ENCODE data around the gene HIVEP3.

The HIVEP3 gene

DNA sequence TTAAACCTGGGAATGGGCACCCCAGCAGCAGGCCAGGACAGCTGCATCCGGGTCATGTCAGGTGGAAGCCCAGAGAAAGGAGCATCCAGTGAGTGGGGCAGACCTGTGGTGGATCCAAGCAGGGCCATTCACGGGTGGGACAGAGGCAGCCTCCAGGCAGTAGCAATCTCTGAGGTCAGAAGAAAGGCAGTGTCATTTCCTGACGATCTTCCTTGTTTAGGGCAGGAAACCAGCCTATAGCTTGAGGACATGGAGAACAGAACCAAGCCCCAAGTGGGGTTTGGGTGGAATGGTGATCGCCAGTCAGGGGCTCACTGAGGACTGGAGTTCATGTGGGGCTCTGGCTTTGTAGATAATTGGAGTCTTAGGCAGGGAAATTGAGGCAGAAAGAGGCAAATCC, 209.4 kb downstream of the HIVEP3 start:
- Histone ChIP-seq H3K36me3 (ENCODE audit: insufficient read depth, low read length) (no peaks in the 10 kb centered on the region), H3K4me1 (ENCODE audit: insufficient read depth, low read length) (no peaks in the 10 kb centered on the region), H3K9ac (ENCODE audit: low read length) (no peak overlapping the region), H3K27me3 (ENCODE audit: control insufficient read depth in 1 of 2, insufficient read depth in 2 of 2, low read length in 2 of 2) (no peaks in the 10 kb centered on the region), H3K27ac (ENCODE audit: low read depth, low read length) (no peak overlapping the region), H3K4me3 (ENCODE audit: low read depth in 1 of 2, low read length in 2 of 2) (no peak overlapping the region), H3K9me3 (ENCODE audit: low read length) (no peaks in the 10 kb centered on the region)

GRCh38 chr1:41708332-41708731, 210.4 kb downstream of the HIVEP3 start:
- H3K4me3 ChIP-seq (ENCODE audit: low read depth in 1 of 2, low read length in 2 of 2) = no peak overlapping the region
- H3K9ac ChIP-seq (ENCODE audit: low read length) = no peak overlapping the region
- no peaks in the 10 kb centered on the region for H3K36me3 ChIP-seq (ENCODE audit: insufficient read depth, low read length)
- no peak overlapping the region for H3K27ac ChIP-seq (ENCODE audit: low read depth, low read length)
- H3K9me3 ChIP-seq (ENCODE audit: low read length) = no peaks in the 10 kb centered on the region
- H3K4me1 ChIP-seq (ENCODE audit: insufficient read depth, low read length) = no peaks in the 10 kb centered on the region
- H3K27me3 ChIP-seq (ENCODE audit: control insufficient read depth in 1 of 2, insufficient read depth in 2 of 2, low read length in 2 of 2) = no peaks in the 10 kb centered on the region

DNA sequence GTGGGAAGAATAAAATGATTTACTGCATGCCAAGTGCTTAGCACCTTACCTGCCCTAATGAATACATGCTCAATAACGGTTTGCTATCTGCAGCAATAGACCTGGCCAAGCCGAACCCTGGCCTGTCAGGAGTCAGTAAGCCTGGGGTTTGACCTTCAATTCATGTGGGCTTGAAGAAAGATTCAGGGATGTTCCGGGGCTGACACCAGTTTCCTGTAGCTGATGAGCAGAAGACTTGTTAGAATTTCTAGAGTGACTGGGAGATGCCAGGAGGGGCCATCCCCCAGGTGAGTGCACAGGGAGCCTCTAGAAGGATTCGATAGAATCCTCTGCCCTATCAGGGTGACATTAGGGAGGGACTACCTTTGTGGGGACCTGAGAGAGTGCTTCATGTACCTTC, 210.9 kb downstream of the HIVEP3 start:
- H3K9me3 ChIP-seq (ENCODE audit: low read length) = no peaks in the 10 kb centered on the region
- H3K27ac ChIP-seq (ENCODE audit: low read depth, low read length) = no peak overlapping the region
- no peaks in the 10 kb centered on the region for H3K27me3 ChIP-seq (ENCODE audit: control insufficient read depth in 1 of 2, insufficient read depth in 2 of 2, low read length in 2 of 2)
- H3K36me3 ChIP-seq (ENCODE audit: insufficient read depth, low read length) = no peaks in the 10 kb centered on the region
- H3K9ac ChIP-seq (ENCODE audit: low read length) = no peak overlapping the region
- no peaks in the 10 kb centered on the region for H3K4me1 ChIP-seq (ENCODE audit: insufficient read depth, low read length)
- no peak overlapping the region for H3K4me3 ChIP-seq (ENCODE audit: low read depth in 1 of 2, low read length in 2 of 2)

DNA sequence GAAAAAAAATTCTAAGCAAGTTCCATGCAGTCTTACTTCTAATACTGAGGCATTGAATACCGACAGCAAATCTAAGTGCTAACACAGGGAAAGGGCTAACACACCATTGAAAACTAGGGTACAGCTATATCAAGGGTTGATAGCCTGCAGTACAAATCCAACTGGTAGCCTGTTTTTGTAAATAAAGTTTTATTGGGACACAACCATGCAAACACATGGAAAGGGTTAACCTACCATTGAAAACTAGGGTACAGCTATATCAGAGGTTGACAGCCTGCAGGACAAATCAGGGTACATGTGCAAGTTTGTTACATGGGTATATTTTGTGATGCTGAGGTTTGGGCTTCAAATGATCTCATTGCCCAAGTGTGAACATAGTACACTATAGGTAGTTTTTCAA, 212.9 kb downstream of the HIVEP3 start:
- H3K36me3 ChIP-seq (ENCODE audit: insufficient read depth, low read length) = no peaks in the 10 kb centered on the region
- no peak overlapping the region for H3K9ac ChIP-seq (ENCODE audit: low read length)
- H3K4me3 ChIP-seq (ENCODE audit: low read depth in 1 of 2, low read length in 2 of 2) = no peak overlapping the region
- no peak overlapping the region for H3K27ac ChIP-seq (ENCODE audit: low read depth, low read length)
- no peaks in the 10 kb centered on the region for H3K4me1 ChIP-seq (ENCODE audit: insufficient read depth, low read length)
- H3K9me3 ChIP-seq (ENCODE audit: low read length) = no peaks in the 10 kb centered on the region
- H3K27me3 ChIP-seq (ENCODE audit: control insufficient read depth in 1 of 2, insufficient read depth in 2 of 2, low read length in 2 of 2) = no peaks in the 10 kb centered on the region

GRCh38 chr1:41704196-41704595, 214.5 kb downstream of the HIVEP3 start:
- Histone ChIP-seq H3K36me3 (ENCODE audit: insufficient read depth, low read length) (no peaks in the 10 kb centered on the region), H3K9ac (ENCODE audit: low read length) (no peak overlapping the region), H3K4me3 (ENCODE audit: low read depth in 1 of 2, low read length in 2 of 2) (no peak overlapping the region), H3K4me1 (ENCODE audit: insufficient read depth, low read length) (no peaks in the 10 kb centered on the region), H3K27ac (ENCODE audit: low read depth, low read length) (no peak overlapping the region), H3K9me3 (ENCODE audit: low read length) (no peaks in the 10 kb centered on the region), H3K27me3 (ENCODE audit: control insufficient read depth in 1 of 2, insufficient read depth in 2 of 2, low read length in 2 of 2) (no peaks in the 10 kb centered on the region)

GRCh38 chr1:41702771-41703170, 216.0 kb downstream of the HIVEP3 start:
- Histone ChIP-seq H3K9ac (ENCODE audit: low read length) (no peak overlapping the region), H3K27me3 (ENCODE audit: control insufficient read depth in 1 of 2, insufficient read depth in 2 of 2, low read length in 2 of 2) (no peaks in the 10 kb centered on the region), H3K27ac (ENCODE audit: low read depth, low read length) (no peak overlapping the region), H3K36me3 (ENCODE audit: insufficient read depth, low read length) (no peaks in the 10 kb centered on the region), H3K9me3 (ENCODE audit: low read length) (no peaks in the 10 kb centered on the region), H3K4me1 (ENCODE audit: insufficient read depth, low read length) (no peaks in the 10 kb centered on the region), H3K4me3 (ENCODE audit: low read depth in 1 of 2, low read length in 2 of 2) (no peak overlapping the region)

- H3K27ac ChIP-seq (ENCODE audit: low read depth, low read length) = no peak overlapping the region
- H3K36me3 ChIP-seq (ENCODE audit: insufficient read depth, low read length) = no peaks in the 10 kb centered on the region
- H3K9me3 ChIP-seq (ENCODE audit: low read length) = no peaks in the 10 kb centered on the region
- H3K4me3 ChIP-seq (ENCODE audit: low read depth in 1 of 2, low read length in 2 of 2) = no peak overlapping the region
- no peak overlapping the region for H3K9ac ChIP-seq (ENCODE audit: low read length)
- H3K4me1 ChIP-seq (ENCODE audit: insufficient read depth, low read length) = no peaks in the 10 kb centered on the region
- no peaks in the 10 kb centered on the region for H3K27me3 ChIP-seq (ENCODE audit: control insufficient read depth in 1 of 2, insufficient read depth in 2 of 2, low read length in 2 of 2)
Measured at GRCh38 chr1:41700986-41701535, 217.7 kb downstream of the HIVEP3 start.

- Histone ChIP-seq H3K36me3 (ENCODE audit: insufficient read depth, low read length) (no peaks in the 10 kb centered on the region), H3K27me3 (ENCODE audit: control insufficient read depth in 1 of 2, insufficient read depth in 2 of 2, low read length in 2 of 2) (no peaks in the 10 kb centered on the region), H3K4me3 (ENCODE audit: low read depth in 1 of 2, low read length in 2 of 2) (no peak overlapping the region), H3K9me3 (ENCODE audit: low read length) (no peaks in the 10 kb centered on the region), H3K9ac (ENCODE audit: low read length) (no peak overlapping the region), H3K27ac (ENCODE audit: low read depth, low read length) (no peak overlapping the region), H3K4me1 (ENCODE audit: insufficient read depth, low read length) (no peaks in the 10 kb centered on the region)
Measured at GRCh38 chr1:41700581-41700980, 218.1 kb downstream of the HIVEP3 start.

DNA sequence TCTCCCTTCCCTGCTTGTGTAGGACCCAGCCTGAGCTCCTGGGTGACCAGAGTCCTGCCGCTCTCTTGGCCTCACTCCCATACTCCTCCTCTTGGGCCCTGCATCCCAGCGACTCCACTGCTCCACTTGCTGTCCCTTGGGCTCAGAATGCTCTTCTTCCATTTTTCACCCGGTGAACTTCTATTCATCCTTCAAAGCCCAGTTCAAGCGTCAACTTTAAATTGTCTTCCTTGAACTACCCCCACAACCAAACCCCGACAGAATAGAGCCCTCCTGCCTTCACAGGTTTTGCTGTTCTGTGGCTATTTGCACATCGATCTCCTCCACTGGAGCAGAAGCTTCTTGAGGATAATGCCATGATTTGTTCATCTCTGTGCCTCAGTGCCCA, 218.9 kb downstream of the HIVEP3 start:
- H3K36me3 ChIP-seq (ENCODE audit: insufficient read depth, low read length) = no peaks in the 10 kb centered on the region
- H3K9ac ChIP-seq (ENCODE audit: low read length) = no peak overlapping the region

DNA sequence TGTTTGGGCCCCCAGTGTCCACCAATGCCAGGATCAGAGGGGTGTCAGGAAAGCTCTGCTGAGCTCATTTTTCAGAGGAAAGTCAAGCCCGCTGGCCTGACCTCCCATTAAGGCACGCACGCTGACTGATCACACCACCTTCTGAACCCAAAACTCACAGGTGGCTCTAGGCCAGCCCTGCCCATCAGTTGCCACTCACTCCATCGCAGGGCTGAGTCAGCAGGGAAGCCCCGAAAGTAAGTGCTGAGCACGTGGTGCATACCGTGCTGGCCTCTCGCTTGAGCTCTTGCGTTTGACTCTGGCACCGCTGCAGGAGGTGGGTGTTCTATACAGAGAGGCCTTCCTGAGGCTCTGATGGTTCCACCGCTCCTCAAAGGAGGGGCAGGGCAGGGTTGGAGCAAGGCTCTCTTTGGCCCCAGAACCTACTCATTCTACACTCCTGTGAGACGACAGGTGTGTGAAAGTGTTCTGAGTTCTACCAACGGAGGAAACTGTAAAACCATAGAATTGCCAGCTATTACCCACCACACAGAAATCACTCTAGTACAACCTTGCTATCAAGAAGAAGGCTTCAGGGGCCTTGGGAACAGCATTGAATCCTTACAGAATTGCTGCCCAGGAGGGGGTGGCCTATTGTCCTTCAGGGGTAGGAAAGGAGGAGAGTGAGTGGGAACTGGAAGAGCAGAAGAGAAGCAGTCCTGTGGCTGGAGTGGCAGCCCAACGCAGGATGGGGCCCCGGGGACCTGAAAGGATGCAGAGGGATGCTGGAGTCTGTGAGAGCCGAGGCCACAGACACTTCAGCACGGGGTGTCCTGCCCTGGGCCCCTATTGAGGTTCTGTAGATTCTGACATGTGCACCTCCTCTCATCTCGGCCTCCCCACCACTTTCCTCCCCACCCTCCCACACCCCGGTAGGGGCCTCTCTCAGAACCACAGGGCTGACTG, 219.5 kb downstream of the HIVEP3 start:
- no peaks in the 10 kb centered on the region for H3K36me3 ChIP-seq (ENCODE audit: insufficient read depth, low read length)
- H3K9me3 ChIP-seq (ENCODE audit: low read length) = no peaks in the 10 kb centered on the region
- H3K27ac ChIP-seq (ENCODE audit: low read depth, low read length) = no peak overlapping the region
- H3K4me1 ChIP-seq (ENCODE audit: insufficient read depth, low read length) = no peaks in the 10 kb centered on the region
- no peaks in the 10 kb centered on the region for H3K27me3 ChIP-seq (ENCODE audit: control insufficient read depth in 1 of 2, insufficient read depth in 2 of 2, low read length in 2 of 2)
- no peak overlapping the region for H3K9ac ChIP-seq (ENCODE audit: low read length)
- no peak overlapping the region for H3K4me3 ChIP-seq (ENCODE audit: low read depth in 1 of 2, low read length in 2 of 2)

More for the DNA sequence above, 218.9 kb downstream of the HIVEP3 start:
- Histone ChIP-seq H3K27me3 (ENCODE audit: control insufficient read depth in 1 of 2, insufficient read depth in 2 of 2, low read length in 2 of 2) (no peaks in the 10 kb centered on the region), H3K27ac (ENCODE audit: low read depth, low read length) (no peak overlapping the region), H3K4me3 (ENCODE audit: low read depth in 1 of 2, low read length in 2 of 2) (no peak overlapping the region), H3K9me3 (ENCODE audit: low read length) (no peaks in the 10 kb centered on the region), H3K4me1 (ENCODE audit: insufficient read depth, low read length) (no peaks in the 10 kb centered on the region)

DNA sequence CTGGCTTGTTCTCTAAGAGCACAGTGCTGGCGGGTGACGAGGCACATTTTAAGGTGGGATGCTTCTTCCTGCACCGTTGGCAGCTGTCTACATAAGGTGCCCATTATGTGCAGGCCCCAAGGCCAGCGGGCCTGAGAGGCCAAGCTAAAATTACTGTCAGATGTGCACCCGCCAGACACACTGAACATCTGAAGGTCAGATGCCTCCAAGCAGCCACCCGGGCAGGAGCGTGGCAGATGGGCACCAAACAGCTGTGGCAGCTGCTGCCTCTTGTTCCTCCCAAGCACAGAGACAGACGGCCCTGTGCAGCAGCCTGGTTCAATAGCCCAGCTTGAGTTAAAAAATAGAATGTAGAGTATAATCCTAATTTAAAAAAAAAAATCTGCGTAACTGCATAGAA, 222.3 kb downstream of the HIVEP3 start:
- H3K9me3 ChIP-seq (ENCODE audit: low read length) = no peaks in the 10 kb centered on the region
- H3K4me3 ChIP-seq (ENCODE audit: low read depth in 1 of 2, low read length in 2 of 2) = no peak overlapping the region
- no peak overlapping the region for H3K27ac ChIP-seq (ENCODE audit: low read depth, low read length)
- H3K4me1 ChIP-seq (ENCODE audit: insufficient read depth, low read length) = no peaks in the 10 kb centered on the region
- H3K27me3 ChIP-seq (ENCODE audit: control insufficient read depth in 1 of 2, insufficient read depth in 2 of 2, low read length in 2 of 2) = no peaks in the 10 kb centered on the region
- no peaks in the 10 kb centered on the region for H3K36me3 ChIP-seq (ENCODE audit: insufficient read depth, low read length)
- H3K9ac ChIP-seq (ENCODE audit: low read length) = no peak overlapping the region
